ENCODE data around the gene PPM1H. TPM values are rescaled to one million over a fixed set of nuclear protein-coding genes. Genes with fewer than 3 reads are reported as not detected.
"Not testable (repeated sequence)": the region's sequence is repeated elsewhere in the genome, so short reads cannot be mapped to it uniquely, and the experiment has no call there.

Gene PPM1H
- total RNA-seq, 1 experiment from 2014 or later: 0.04 TPM

DNA sequence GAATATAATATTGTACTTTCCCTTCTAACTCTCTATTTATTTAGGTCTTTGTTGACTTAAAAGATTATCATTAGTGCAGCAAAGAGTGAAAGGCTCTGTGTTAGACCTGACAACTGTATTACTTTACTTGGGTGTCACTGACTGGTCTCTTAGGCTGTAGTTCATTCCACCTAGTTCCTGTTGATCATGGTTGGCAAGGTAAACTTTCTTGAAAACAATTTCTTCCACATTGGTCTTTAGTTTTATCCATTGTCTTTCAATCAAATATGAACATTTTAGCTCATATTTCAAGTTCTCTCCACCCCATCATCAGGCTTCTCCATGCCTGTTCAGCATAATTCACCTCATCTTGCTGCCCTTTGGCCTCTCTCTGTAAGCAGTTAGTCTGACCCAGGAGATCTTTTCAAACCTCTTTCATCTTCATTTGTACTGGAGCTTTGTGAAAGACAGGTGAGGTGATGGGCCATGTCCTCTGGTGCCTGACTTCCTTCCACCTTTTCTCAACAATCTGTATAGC is 32.1 kb upstream of the PPM1H start:
- TF ChIP-seq, protein P1, sequence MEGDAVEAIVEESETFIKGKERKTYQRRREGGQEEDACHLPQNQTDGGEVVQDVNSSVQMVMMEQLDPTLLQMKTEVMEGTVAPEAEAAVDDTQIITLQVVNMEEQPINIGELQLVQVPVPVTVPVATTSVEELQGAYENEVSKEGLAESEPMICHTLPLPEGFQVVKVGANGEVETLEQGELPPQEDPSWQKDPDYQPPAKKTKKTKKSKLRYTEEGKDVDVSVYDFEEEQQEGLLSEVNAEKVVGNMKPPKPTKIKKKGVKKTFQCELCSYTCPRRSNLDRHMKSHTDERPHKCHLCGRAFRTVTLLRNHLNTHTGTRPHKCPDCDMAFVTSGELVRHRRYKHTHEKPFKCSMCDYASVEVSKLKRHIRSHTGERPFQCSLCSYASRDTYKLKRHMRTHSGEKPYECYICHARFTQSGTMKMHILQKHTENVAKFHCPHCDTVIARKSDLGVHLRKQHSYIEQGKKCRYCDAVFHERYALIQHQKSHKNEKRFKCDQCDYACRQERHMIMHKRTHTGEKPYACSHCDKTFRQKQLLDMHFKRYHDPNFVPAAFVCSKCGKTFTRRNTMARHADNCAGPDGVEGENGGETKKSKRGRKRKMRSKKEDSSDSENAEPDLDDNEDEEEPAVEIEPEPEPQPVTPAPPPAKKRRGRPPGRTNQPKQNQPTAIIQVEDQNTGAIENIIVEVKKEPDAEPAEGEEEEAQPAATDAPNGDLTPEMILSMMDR (conservative IDR thresholded peaks at IDR 0.05; ENCODE audit: low read depth, low read length): no peak
- TF ChIP-seq EZH2 (IDR thresholded peaks at IDR 0.05; ENCODE audit: borderline replicate concordance, low read depth, low read length, poor library complexity, severe bottlenecking): no peak
- no peak for DNase-seq (ENCODE audit: low spot score)
- ChIA-PET CTCF (interaction anchor here (0.6 kb wide), 1 partner anchor 16 kb away, joined by 4 read pairs; no protein-coding TSS in a partner anchor), POLR2A (ENCODE audit: low non-redundant PET) (no interaction called here)
- Histone ChIP-seq H3K9me3 (ENCODE audit: low read depth, low read length, poor library complexity, severe bottlenecking) (no peaks in the 10 kb centered on the region), H3K36me3 (ENCODE audit: insufficient read depth, low read length, poor library complexity, severe bottlenecking) (no peaks in the 10 kb centered on the region), H3K27me3 (replicated peaks; ENCODE audit: insufficient read depth, low read depth, low read length, poor library complexity) (no peaks in the 10 kb centered on the region), H3K4me3 (ENCODE audit: low read depth, low read length, poor library complexity, severe bottlenecking) (no peak overlapping the region), H3K4me1 (ENCODE audit: insufficient read depth, low read length, poor library complexity, severe bottlenecking) (no peaks in the 10 kb centered on the region), H3K27ac (ENCODE audit: low read depth, low read length, poor library complexity, severe bottlenecking) (no peak overlapping the region)
- no TSS peak for BruUV-seq (replicated peaks)
- intact Hi-C loops (cut with micrococcal nuclease; ENCODE audit: unreplicated experiment): no loop called here

- POLR2A ChIA-PET (ENCODE audit: low non-redundant PET); BruUV-seq (replicated peaks); H3K36me3 ChIP-seq (ENCODE audit: insufficient read depth, low read length, poor library complexity, severe bottlenecking); H3K27ac ChIP-seq (ENCODE audit: low read depth, low read length, poor library complexity, severe bottlenecking); DNase-seq (ENCODE audit: low spot score); intact Hi-C loops (cut with micrococcal nuclease; ENCODE audit: unreplicated experiment); H3K4me3 ChIP-seq (ENCODE audit: low read depth, low read length, poor library complexity, severe bottlenecking); H3K9me3 ChIP-seq (ENCODE audit: low read depth, low read length, poor library complexity, severe bottlenecking); H3K27me3 ChIP-seq (replicated peaks; ENCODE audit: insufficient read depth, low read depth, low read length, poor library complexity); H3K4me1 ChIP-seq (ENCODE audit: insufficient read depth, low read length, poor library complexity, severe bottlenecking): not testable (repeated sequence)
- CTCF ChIA-PET: interaction anchor here (0.6 kb wide), 1 partner anchor 17 kb away, joined by 4 read pairs; no protein-coding TSS in a partner anchor
Observed at GRCh38 chr12:62966446-62966989, 31.6 kb upstream of the PPM1H start.

DNA sequence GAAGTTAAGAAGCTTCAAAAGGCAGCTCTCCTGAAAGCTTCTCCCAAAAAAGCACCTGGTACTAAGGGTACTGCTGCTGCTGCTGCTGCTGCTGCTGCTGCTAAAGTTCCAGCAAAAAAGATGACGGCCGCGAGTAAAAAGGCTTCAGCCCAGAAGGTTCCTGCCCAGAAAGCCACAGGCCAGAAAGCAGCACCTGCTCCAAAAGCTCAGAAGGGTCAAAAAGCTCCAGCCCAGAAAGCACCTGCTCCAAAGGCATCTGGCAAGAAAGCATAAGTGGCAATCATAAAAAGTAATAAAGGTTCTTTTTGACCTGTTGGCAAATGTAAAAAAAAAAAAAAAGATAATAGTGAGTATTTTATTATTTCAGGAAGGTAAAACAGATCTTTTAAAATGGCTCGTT is 30.8 kb upstream of the PPM1H start:
- BruUV-seq (replicated peaks); H3K27ac ChIP-seq (ENCODE audit: low read depth, low read length, poor library complexity, severe bottlenecking); DNase-seq (ENCODE audit: low spot score); H3K9me3 ChIP-seq (ENCODE audit: low read depth, low read length, poor library complexity, severe bottlenecking); POLR2A ChIA-PET (ENCODE audit: low non-redundant PET); H3K36me3 ChIP-seq (ENCODE audit: insufficient read depth, low read length, poor library complexity, severe bottlenecking); H3K27me3 ChIP-seq (replicated peaks; ENCODE audit: insufficient read depth, low read depth, low read length, poor library complexity); CTCF ChIA-PET; H3K4me3 ChIP-seq (ENCODE audit: low read depth, low read length, poor library complexity, severe bottlenecking); intact Hi-C loops (cut with micrococcal nuclease; ENCODE audit: unreplicated experiment); H3K4me1 ChIP-seq (ENCODE audit: insufficient read depth, low read length, poor library complexity, severe bottlenecking): not testable (repeated sequence)

DNA sequence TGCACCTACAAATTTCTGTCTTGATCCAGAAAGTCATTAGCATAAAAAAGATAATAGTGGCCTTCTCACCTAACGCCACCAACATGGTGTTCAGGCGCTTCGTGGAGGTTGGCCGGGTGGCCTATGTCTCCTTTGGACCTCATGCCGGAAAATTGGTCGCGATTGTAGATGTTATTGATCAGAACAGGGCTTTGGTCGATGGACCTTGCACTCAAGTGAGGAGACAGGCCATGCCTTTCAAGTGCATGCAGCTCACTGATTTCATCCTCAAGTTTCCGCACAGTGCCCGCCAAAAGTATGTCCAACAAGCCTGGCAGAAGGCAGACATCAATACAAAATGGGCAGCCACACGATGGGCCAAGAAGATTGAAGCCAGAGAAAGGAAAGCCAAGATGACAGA is 30.3 kb upstream of the PPM1H start:
- H3K4me1 ChIP-seq (ENCODE audit: insufficient read depth, low read length, poor library complexity, severe bottlenecking); H3K27ac ChIP-seq (ENCODE audit: low read depth, low read length, poor library complexity, severe bottlenecking); H3K4me3 ChIP-seq (ENCODE audit: low read depth, low read length, poor library complexity, severe bottlenecking); CTCF ChIA-PET; BruUV-seq (replicated peaks); DNase-seq (ENCODE audit: low spot score); POLR2A ChIA-PET (ENCODE audit: low non-redundant PET); H3K9me3 ChIP-seq (ENCODE audit: low read depth, low read length, poor library complexity, severe bottlenecking); intact Hi-C loops (cut with micrococcal nuclease; ENCODE audit: unreplicated experiment); H3K36me3 ChIP-seq (ENCODE audit: insufficient read depth, low read length, poor library complexity, severe bottlenecking); H3K27me3 ChIP-seq (replicated peaks; ENCODE audit: insufficient read depth, low read depth, low read length, poor library complexity): not testable (repeated sequence)

All from A673 (cell line).